ENCODE measurements around the gene ANKDD1A. TPM values are rescaled to one million over a fixed set of nuclear protein-coding genes. Genes with fewer than 3 reads are reported as not detected.

ANKDD1A gene
- total RNA-seq, 1 experiment from 2014 or later: 2.3 TPM

DNA sequence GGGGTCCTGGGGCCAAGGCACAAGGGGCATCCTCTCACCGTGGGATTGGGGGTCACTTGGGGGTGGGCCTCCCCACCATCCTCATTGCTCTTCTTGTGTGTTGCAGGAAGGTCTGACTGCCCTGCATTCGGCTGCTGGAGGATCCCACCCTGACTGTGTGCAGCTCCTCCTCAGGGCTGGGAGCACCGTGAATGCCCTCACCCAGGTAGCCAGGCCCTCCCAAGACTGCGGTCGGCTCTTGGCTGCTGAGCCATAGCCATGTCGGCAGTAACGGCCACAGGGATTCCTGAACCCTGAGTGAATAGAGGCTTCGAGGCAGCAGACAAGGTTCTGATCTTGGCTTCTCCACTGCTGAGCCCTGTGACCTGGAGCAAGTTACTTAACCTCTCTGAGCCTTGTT, 19.7 kb downstream of the ANKDD1A start:
- Histone ChIP-seq H3K4me1 (ENCODE audit: insufficient read depth, low read length, poor library complexity, severe bottlenecking) (no peaks in the 10 kb centered on the region), H3K27ac (ENCODE audit: low read depth, low read length, poor library complexity, severe bottlenecking) (no peak overlapping the region), H3K4me3 (ENCODE audit: low read depth, low read length, poor library complexity, severe bottlenecking) (no peak overlapping the region), H3K27me3 (replicated peaks; ENCODE audit: insufficient read depth, low read depth, low read length, poor library complexity) (no peaks in the 10 kb centered on the region), H3K9me3 (ENCODE audit: low read depth, low read length, poor library complexity, severe bottlenecking) (no peaks in the 10 kb centered on the region), H3K36me3 (ENCODE audit: insufficient read depth, low read length, poor library complexity, severe bottlenecking) (no peaks in the 10 kb centered on the region)
- intact Hi-C loops (cut with micrococcal nuclease; ENCODE audit: unreplicated experiment): no loop called here
- no peak for TF ChIP-seq EZH2 (IDR thresholded peaks at IDR 0.05; ENCODE audit: borderline replicate concordance, low read depth, low read length, poor library complexity, severe bottlenecking)
- TF ChIP-seq, protein P1, sequence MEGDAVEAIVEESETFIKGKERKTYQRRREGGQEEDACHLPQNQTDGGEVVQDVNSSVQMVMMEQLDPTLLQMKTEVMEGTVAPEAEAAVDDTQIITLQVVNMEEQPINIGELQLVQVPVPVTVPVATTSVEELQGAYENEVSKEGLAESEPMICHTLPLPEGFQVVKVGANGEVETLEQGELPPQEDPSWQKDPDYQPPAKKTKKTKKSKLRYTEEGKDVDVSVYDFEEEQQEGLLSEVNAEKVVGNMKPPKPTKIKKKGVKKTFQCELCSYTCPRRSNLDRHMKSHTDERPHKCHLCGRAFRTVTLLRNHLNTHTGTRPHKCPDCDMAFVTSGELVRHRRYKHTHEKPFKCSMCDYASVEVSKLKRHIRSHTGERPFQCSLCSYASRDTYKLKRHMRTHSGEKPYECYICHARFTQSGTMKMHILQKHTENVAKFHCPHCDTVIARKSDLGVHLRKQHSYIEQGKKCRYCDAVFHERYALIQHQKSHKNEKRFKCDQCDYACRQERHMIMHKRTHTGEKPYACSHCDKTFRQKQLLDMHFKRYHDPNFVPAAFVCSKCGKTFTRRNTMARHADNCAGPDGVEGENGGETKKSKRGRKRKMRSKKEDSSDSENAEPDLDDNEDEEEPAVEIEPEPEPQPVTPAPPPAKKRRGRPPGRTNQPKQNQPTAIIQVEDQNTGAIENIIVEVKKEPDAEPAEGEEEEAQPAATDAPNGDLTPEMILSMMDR (conservative IDR thresholded peaks at IDR 0.05; ENCODE audit: low read depth, low read length): no peak
- no peak for DNase-seq (ENCODE audit: low spot score)
- no TSS peak for BruUV-seq (replicated peaks)
- POLR2A ChIA-PET (ENCODE audit: low non-redundant PET): no interaction called here
- CTCF ChIA-PET: no interaction called here

DNA sequence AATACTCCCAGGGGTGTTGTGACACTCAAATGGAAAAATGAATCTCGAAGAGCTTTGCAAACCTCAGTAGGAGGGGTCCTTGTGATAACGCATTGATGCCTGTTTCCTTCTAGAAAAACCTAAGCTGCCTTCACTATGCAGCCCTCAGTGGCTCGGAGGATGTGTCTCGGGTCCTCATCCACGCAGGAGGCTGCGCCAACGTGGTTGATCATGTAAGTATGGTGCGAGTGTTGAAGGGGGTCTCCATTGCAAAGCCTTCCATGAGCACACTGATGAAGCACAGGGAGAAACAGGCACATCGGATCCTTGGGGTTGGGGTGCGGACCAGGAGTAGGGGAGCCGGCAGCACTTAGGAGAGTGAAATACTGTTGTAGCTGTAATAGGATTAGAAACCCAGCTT, 22.3 kb downstream of the ANKDD1A start:
- no peaks in the 10 kb centered on the region for H3K4me1 ChIP-seq (ENCODE audit: insufficient read depth, low read length, poor library complexity, severe bottlenecking)
- CTCF ChIA-PET: no interaction called here

DNA sequence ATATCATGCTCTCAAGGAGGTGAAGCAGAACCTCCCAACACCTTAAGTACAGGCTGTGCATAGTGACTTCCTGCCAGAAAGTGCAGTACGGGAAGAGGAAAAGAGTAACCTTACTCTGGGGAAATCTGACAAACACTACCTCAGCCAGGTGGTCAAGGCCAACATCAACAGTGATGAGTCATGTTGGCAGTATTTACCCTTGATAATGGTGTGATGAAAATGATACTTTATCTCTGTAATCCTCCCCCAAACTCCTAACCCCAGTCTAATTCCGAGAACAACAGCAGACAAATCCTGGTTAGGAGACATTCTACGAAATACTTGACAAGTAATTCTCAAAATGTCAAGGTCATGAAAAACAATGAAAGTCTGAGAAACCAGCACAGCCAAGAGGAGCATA, 26.5 kb downstream of the ANKDD1A start:
- no peak for DNase-seq (ENCODE audit: low spot score)
- no peaks in the 10 kb centered on the region for H3K4me1 ChIP-seq (ENCODE audit: insufficient read depth, low read length, poor library complexity, severe bottlenecking)
- intact Hi-C loops (cut with micrococcal nuclease; ENCODE audit: unreplicated experiment): no loop called here
- H3K27ac ChIP-seq (ENCODE audit: low read depth, low read length, poor library complexity, severe bottlenecking): no peak overlapping the region
- no peak overlapping the region for H3K4me3 ChIP-seq (ENCODE audit: low read depth, low read length, poor library complexity, severe bottlenecking)
- H3K27me3 ChIP-seq (replicated peaks; ENCODE audit: insufficient read depth, low read depth, low read length, poor library complexity): no peaks in the 10 kb centered on the region
- no TSS peak for BruUV-seq (replicated peaks)
- ChIA-PET CTCF (no interaction called here), POLR2A (ENCODE audit: low non-redundant PET) (no interaction called here)
- no peaks in the 10 kb centered on the region for H3K36me3 ChIP-seq (ENCODE audit: insufficient read depth, low read length, poor library complexity, severe bottlenecking)
- TF ChIP-seq, protein P1 (conservative IDR thresholded peaks at IDR 0.05; ENCODE audit: low read depth, low read length): no peak
- TF ChIP-seq EZH2 (IDR thresholded peaks at IDR 0.05; ENCODE audit: borderline replicate concordance, low read depth, low read length, poor library complexity, severe bottlenecking): no peak
- H3K9me3 ChIP-seq (ENCODE audit: low read depth, low read length, poor library complexity, severe bottlenecking): no peaks in the 10 kb centered on the region

More for the DNA sequence above, 22.3 kb downstream of the ANKDD1A start:
- DNase-seq (ENCODE audit: low spot score): no peak
- intact Hi-C loops (cut with micrococcal nuclease; ENCODE audit: unreplicated experiment): no loop called here
- no peak overlapping the region for H3K27ac ChIP-seq (ENCODE audit: low read depth, low read length, poor library complexity, severe bottlenecking)
- no peaks in the 10 kb centered on the region for H3K9me3 ChIP-seq (ENCODE audit: low read depth, low read length, poor library complexity, severe bottlenecking)
- no peaks in the 10 kb centered on the region for H3K27me3 ChIP-seq (replicated peaks; ENCODE audit: insufficient read depth, low read depth, low read length, poor library complexity)
- TF ChIP-seq, protein P1 (conservative IDR thresholded peaks at IDR 0.05; ENCODE audit: low read depth, low read length): no peak
- no peak for TF ChIP-seq EZH2 (IDR thresholded peaks at IDR 0.05; ENCODE audit: borderline replicate concordance, low read depth, low read length, poor library complexity, severe bottlenecking)
- no peaks in the 10 kb centered on the region for H3K36me3 ChIP-seq (ENCODE audit: insufficient read depth, low read length, poor library complexity, severe bottlenecking)
- no TSS peak for BruUV-seq (replicated peaks)
- POLR2A ChIA-PET (ENCODE audit: low non-redundant PET): interaction anchor here (0.7 kb wide), 1 partner anchor 28 kb away, joined by 6 read pairs; no protein-coding TSS in a partner anchor
- no peak overlapping the region for H3K4me3 ChIP-seq (ENCODE audit: low read depth, low read length, poor library complexity, severe bottlenecking)
